ENCODE results near the gene ZNF275. TPM values are rescaled to one million over a fixed set of nuclear protein-coding genes. Genes with fewer than 3 reads are reported as not detected.
"Not testable (repeated sequence)": the region's sequence is repeated elsewhere in the genome, so short reads cannot be mapped to it uniquely, and the experiment has no call there.

Gene ZNF275
- total RNA-seq: 3.1 and 4.4 TPM in 2 replicates

GRCh38 chrX:153333821-153334653, at the start of gene ZNF275:
Gene ZNF275, plus strand, starts transcription at chrX:153334153. Its CDS starts 2,527 bp downstream, at chrX:153336680.
- DNase-seq (ENCODE audit: low read depth in 2 of 2): peak; percentile 73 to 86

- not testable (repeated sequence) for DNase-seq (ENCODE audit: low read depth in 2 of 2)
These were observed 48.3 kb upstream of the ZNF275 start for GRCh38 chrX:153285678-153286077.

- DNase-seq (ENCODE audit: low read depth in 2 of 2): not testable (repeated sequence)
These were observed 45.1 kb upstream of the ZNF275 start for GRCh38 chrX:153288807-153289206.

- not testable (repeated sequence) for DNase-seq (ENCODE audit: low read depth in 2 of 2)
These were observed 40.4 kb upstream of the ZNF275 start for GRCh38 chrX:153293485-153294071.

GRCh38 chrX:153297376-153297775, 36.6 kb upstream of the ZNF275 start:
- no peak for DNase-seq (ENCODE audit: low read depth in 2 of 2)

GRCh38 chrX:153299855-153300254, 34.1 kb upstream of the ZNF275 start:
- no peak for DNase-seq (ENCODE audit: low read depth in 2 of 2)

GRCh38 chrX:153301746-153302145, 32.2 kb upstream of the ZNF275 start:
- DNase-seq (ENCODE audit: low read depth in 2 of 2): no peak

- DNase-seq (ENCODE audit: low read depth in 2 of 2): no peak
These were observed 31.2 kb upstream of the ZNF275 start for GRCh38 chrX:153302796-153303195.

GRCh38 chrX:153303276-153304262, 30.4 kb upstream of the ZNF275 start:
- no peak for DNase-seq (ENCODE audit: low read depth in 2 of 2)

- no peak for DNase-seq (ENCODE audit: low read depth in 2 of 2)
These were observed 28.8 kb upstream of the ZNF275 start for GRCh38 chrX:153304988-153305736.

- DNase-seq (ENCODE audit: low read depth in 2 of 2): no peak
These were observed 28.0 kb upstream of the ZNF275 start for GRCh38 chrX:153305972-153306371.

- DNase-seq (ENCODE audit: low read depth in 2 of 2): no peak
These were observed 27.3 kb upstream of the ZNF275 start for GRCh38 chrX:153306527-153307115.

GRCh38 chrX:153307276-153308178, 26.4 kb upstream of the ZNF275 start:
- no peak for DNase-seq (ENCODE audit: low read depth in 2 of 2)

- no peak for DNase-seq (ENCODE audit: low read depth in 2 of 2)
These were observed 23.1 kb upstream of the ZNF275 start for GRCh38 chrX:153310901-153311300.

GRCh38 chrX:153312041-153312440, 21.9 kb upstream of the ZNF275 start:
- DNase-seq (ENCODE audit: low read depth in 2 of 2): no peak

GRCh38 chrX:153312842-153313241, 21.1 kb upstream of the ZNF275 start:
- DNase-seq (ENCODE audit: low read depth in 2 of 2): no peak

- no peak for DNase-seq (ENCODE audit: low read depth in 2 of 2)
These were observed 16.6 kb upstream of the ZNF275 start for GRCh38 chrX:153317306-153317705.

- DNase-seq (ENCODE audit: low read depth in 2 of 2): no peak
These were observed 15.8 kb upstream of the ZNF275 start for GRCh38 chrX:153317996-153318722.

GRCh38 chrX:153318811-153319210, 15.1 kb upstream of the ZNF275 start:
- no peak for DNase-seq (ENCODE audit: low read depth in 2 of 2)

All from lung microvascular endothelial cell (primary cell).